DOHH2 (cell line): Measurements from ENCODE around the gene MOB2.

Experiments
- H3F3A ChIP-seq: fragments of 200-600 bp; sonication (generic), shearing (Covaris generic); 2 replicates; pipeline ENCODE4 v1.6.0; 2016; ENCODE audit warnings: antibody characterized with exemption, mild to moderate bottlenecking; ENCODE audit not compliant: control insufficient read depth, insufficient read depth
- H3K27ac ChIP-seq: fragments of 200-600 bp; sonication (generic); 2 replicates; pipeline ENCODE4 v1.5.1; 2014; ENCODE audit warnings: low read depth, mild to moderate bottlenecking, low read length, moderate library complexity
- H3K27me3 ChIP-seq: fragments of 200-600 bp; sonication (generic); 2 replicates; pipeline ENCODE4 v1.6.1; 2014; ENCODE audit warnings: mild to moderate bottlenecking, low read length, mixed read lengths; ENCODE audit not compliant: control insufficient read depth
- H3K36me3 ChIP-seq: fragments of 200-600 bp; sonication (generic); 2 replicates; pipeline ENCODE4 v1.6.1; 2014; ENCODE audit warnings: mild to moderate bottlenecking, low read length, moderate library complexity, mixed read lengths; ENCODE audit not compliant: control insufficient read depth
- H3K4me1 ChIP-seq: fragments of 200-600 bp; sonication (generic); 2 replicates; pipeline ENCODE4 v1.6.1; 2014; ENCODE audit warnings: mild to moderate bottlenecking, low read length, mixed read lengths; ENCODE audit not compliant: control insufficient read depth
- H3K4me2 ChIP-seq: fragments of 200-600 bp; sonication (generic); 2 replicates; pipeline ENCODE4 v1.6.0; 2014; ENCODE audit warnings: mild to moderate bottlenecking, low read length, moderate library complexity
- H3K4me3 ChIP-seq: fragments of 200-600 bp; sonication (generic); 2 replicates; pipeline ENCODE4 v1.5.1; 2014; ENCODE audit warnings: mild to moderate bottlenecking, low read length, mixed read lengths
- H3K79me2 ChIP-seq: fragments of 200-600 bp; sonication (generic); 2 replicates; pipeline ENCODE4 v1.6.1; 2014; ENCODE audit warnings: mild to moderate bottlenecking, low read length, mixed read lengths; ENCODE audit not compliant: control insufficient read depth
- H3K9me2 ChIP-seq: fragments of 200-600 bp; sonication (generic); replicated peaks from 2 replicates; pipeline ENCODE4 v1.6.1; 2014; ENCODE audit warnings: mild to moderate bottlenecking, low read length, mixed read lengths; ENCODE audit not compliant: control insufficient read depth
- H3K9me3 ChIP-seq: fragments of 200-600 bp; sonication (generic); 2 replicates; pipeline ENCODE4 v1.6.1; 2014; ENCODE audit warnings: antibody characterized with exemption, low read length, mixed read lengths; ENCODE audit not compliant: control insufficient read depth, insufficient read depth
- H4K20me1 ChIP-seq: fragments of 200-600 bp; sonication (generic); 2 replicates; pipeline ENCODE4 v1.6.0; 2014; ENCODE audit warnings: low read depth, mild to moderate bottlenecking, antibody characterized with exemption, low read length, moderate library complexity; ENCODE audit not compliant: control insufficient read depth, insufficient read depth
- CTCF ChIP-seq: fragments of 200-600 bp; sonication (generic); IDR thresholded peaks from one replicate; pipeline ENCODE4 v1.5.1; 2014; ENCODE audit warnings: antibody characterized with exemption, mild to moderate bottlenecking, low read depth, low read length; ENCODE audit not compliant: poor library complexity, severe bottlenecking
- EZH2phosphoT487 ChIP-seq: fragments of 200-600 bp; sonication (generic); IDR thresholded peaks from 2 replicates; pipeline ENCODE4 v1.6.1; 2017; ENCODE audit warnings: borderline replicate concordance, mild to moderate bottlenecking, antibody characterized with exemption, low read length, moderate library complexity, mixed read lengths

The MOB2 gene

GRCh38 chr11:1498262-1498661, 11.7 kb upstream of the MOB2 start:
- peaks cover 75% of the 10 kb centered on the region for H3K79me2 ChIP-seq
- H3K4me3 ChIP-seq = no peak overlapping the region
- H3K27ac ChIP-seq = no peak overlapping the region
- no peaks in the 10 kb centered on the region for H3K27me3 ChIP-seq
- H3K4me2 ChIP-seq = no peak overlapping the region
- no peaks in the 10 kb centered on the region for H3K36me3 ChIP-seq
- peaks cover 7% of the 10 kb centered on the region for H3K4me1 ChIP-seq
- H3K9me3 ChIP-seq = peaks cover 14% of the 10 kb centered on the region; the same call in 1 of the 2 replicates
- H3F3A ChIP-seq = no peaks in the 10 kb centered on the region
- H3K9me2 ChIP-seq = no peaks in the 10 kb centered on the region
- TF ChIP-seq CTCF (no peak), EZH2phosphoT487 (no peak)
- H4K20me1 ChIP-seq = peaks cover 12% of the 10 kb centered on the region; the same call in 1 of the 2 replicates

GRCh38 chr11:1497600-1497999, 11.0 kb upstream of the MOB2 start:
- Histone ChIP-seq H3K79me2 (peaks cover 74% of the 10 kb centered on the region), H3K27ac (no peak overlapping the region), H3K27me3 (no peaks in the 10 kb centered on the region)

GRCh38 chr11:1496761-1497095, 10.1 kb upstream of the MOB2 start:
- H3K9me2 ChIP-seq = no peaks in the 10 kb centered on the region
- H4K20me1 ChIP-seq = peaks cover 17% of the 10 kb centered on the region; the same call in 1 of the 2 replicates
- H3K4me3 ChIP-seq = no peak overlapping the region
- H3K4me2 ChIP-seq = no peak overlapping the region
- H3F3A ChIP-seq = no peaks in the 10 kb centered on the region
- H3K79me2 ChIP-seq = peaks cover 70% of the 10 kb centered on the region
- no peaks in the 10 kb centered on the region for H3K27me3 ChIP-seq
- peaks cover 7% of the 10 kb centered on the region; the same call in 1 of the 2 replicates for H3K9me3 ChIP-seq
- no peak overlapping the region for H3K27ac ChIP-seq
- peaks cover 8% of the 10 kb centered on the region for H3K4me1 ChIP-seq
- TF ChIP-seq EZH2phosphoT487 (no peak), CTCF (no peak)
- H3K36me3 ChIP-seq = no peaks in the 10 kb centered on the region

More at GRCh38 chr11:1497600-1497999, 11.0 kb upstream of the MOB2 start:
- Histone ChIP-seq H3K9me3 (peaks cover 11% of the 10 kb centered on the region; the same call in 1 of the 2 replicates), H3K4me1 (peaks cover 8% of the 10 kb centered on the region), H4K20me1 (peaks cover 16% of the 10 kb centered on the region; the same call in 1 of the 2 replicates), H3K4me2 (no peak overlapping the region), H3F3A (no peaks in the 10 kb centered on the region), H3K4me3 (no peak overlapping the region), H3K9me2 (no peaks in the 10 kb centered on the region), H3K36me3 (no peaks in the 10 kb centered on the region)
- TF ChIP-seq CTCF = no peak
- TF ChIP-seq EZH2phosphoT487 = no peak
